Erythroblast (primary cell): ENCODE measurements around the gene SLAMF6.

Experiments used
- GATA1 ChIP-seq: IDR thresholded peaks from 2 replicates; pipeline ENCODE4 v1.6.1; 2011; ENCODE audit warnings: low read depth, mild to moderate bottlenecking, control low read depth, low read length, moderate library complexity
- POLR2A ChIP-seq: IDR thresholded peaks from 2 replicates; pipeline ENCODE4 v1.6.1; 2011; ENCODE audit warnings: mild to moderate bottlenecking, low read length

DNA sequence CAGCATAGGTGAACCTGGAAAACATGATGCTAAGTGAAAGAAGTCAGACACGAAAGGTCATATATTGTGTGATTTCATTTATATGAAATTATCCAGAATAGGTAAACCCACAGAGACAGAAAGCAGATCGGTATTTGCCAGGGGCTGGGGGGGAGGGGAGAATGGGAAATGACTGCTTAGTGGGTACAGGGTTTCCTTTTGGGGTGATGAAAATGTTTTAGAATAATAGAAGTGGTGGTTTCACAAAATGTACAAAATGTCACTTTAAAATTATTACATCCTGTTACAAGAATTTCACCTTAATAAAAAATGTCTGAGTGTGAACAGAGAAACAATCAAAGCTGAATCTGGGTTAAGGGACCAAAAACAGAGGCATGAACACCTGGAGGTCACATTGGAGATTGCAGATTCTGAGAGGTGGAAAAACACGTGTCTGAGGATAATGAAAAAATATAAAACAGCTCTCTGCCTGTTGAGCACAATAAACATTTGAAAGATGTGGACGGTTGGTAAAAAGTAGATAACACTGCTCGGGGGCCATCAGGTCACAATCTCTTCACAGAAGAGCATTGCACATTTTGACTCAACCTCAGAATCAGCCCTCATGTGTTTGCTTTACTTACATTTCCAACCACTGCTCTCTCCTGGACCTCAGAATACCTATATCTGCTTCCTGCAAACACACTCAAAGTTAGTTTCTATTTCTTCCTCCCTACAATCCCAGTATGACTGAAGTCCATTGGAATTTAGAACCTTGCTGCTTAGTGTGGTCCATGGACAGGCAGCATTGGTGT is 3.2 kb downstream of the SLAMF6 start:
- TF ChIP-seq POLR2A (no peak), GATA1 (no peak)
